Loucy (cell line): Measurements from ENCODE around the gene AKAIN1.

Source experiments
- H2AFZ ChIP-seq: fragments of 200-600 bp; sonication (generic); 2 replicates; pipeline ENCODE4 v1.6.0; 2016; ENCODE audit warnings: antibody characterized with exemption, mild to moderate bottlenecking, low read length, moderate library complexity
- H3F3A ChIP-seq: fragments of 200-600 bp; 2 replicates; pipeline ENCODE4 v1.6.0; 2016; ENCODE audit warnings: antibody characterized with exemption, low read depth, mild to moderate bottlenecking
- H3K27me3 ChIP-seq: fragments of 200-600 bp; sonication (generic); 2 replicates; pipeline ENCODE4 v1.6.1; 2014; ENCODE audit warnings: low read length, mild to moderate bottlenecking; ENCODE audit not compliant: insufficient read depth, poor library complexity, severe bottlenecking
- H3K36me3 ChIP-seq: fragments of 200-600 bp; sonication (generic); 2 replicates; pipeline ENCODE4 v1.6.1; 2016; ENCODE audit warnings: low read length; ENCODE audit not compliant: insufficient read depth
- H3K4me1 ChIP-seq: fragments of 200-600 bp; sonication (generic); 2 replicates; pipeline ENCODE4 v1.5.1; 2014; ENCODE audit warnings: low read length, mild to moderate bottlenecking; ENCODE audit not compliant: insufficient read depth, poor library complexity, severe bottlenecking
- H3K4me2 ChIP-seq: fragments of 200-600 bp; sonication (generic); 2 replicates; pipeline ENCODE4 v1.6.0; 2014; ENCODE audit warnings: antibody characterized with exemption, low read length, low read depth, mild to moderate bottlenecking; ENCODE audit not compliant: poor library complexity, severe bottlenecking
- H3K4me3 ChIP-seq: fragments of 200-600 bp; sonication (generic); 2 replicates; pipeline ENCODE4 v1.5.1; 2014; ENCODE audit warnings: low read length, mild to moderate bottlenecking, mixed read lengths; ENCODE audit not compliant: poor library complexity, severe bottlenecking
- H3K79me2 ChIP-seq: fragments of 200-600 bp; sonication (generic); 2 replicates; pipeline ENCODE4 v1.6.1; 2014; ENCODE audit warnings: low read length; ENCODE audit not compliant: insufficient read depth
- H3K9ac ChIP-seq: fragments of 200-600 bp; sonication (generic); 2 replicates; pipeline ENCODE4 v1.6.0; 2014; ENCODE audit warnings: mild to moderate bottlenecking, low read depth, low read length, moderate library complexity; ENCODE audit not compliant: poor library complexity, severe bottlenecking
- H3K9me2 ChIP-seq: fragments of 200-600 bp; sonication (generic); replicated peaks from 2 replicates; pipeline ENCODE4 v1.6.1; 2016; ENCODE audit warnings: low read depth, low read length, mixed read lengths
- H3K9me3 ChIP-seq: fragments of 200-600 bp; sonication (generic); 2 replicates; pipeline ENCODE4 v1.6.1; 2014; ENCODE audit warnings: mild to moderate bottlenecking, antibody characterized with exemption, low read length, low read depth; ENCODE audit not compliant: insufficient read depth
- H4K20me1 ChIP-seq: fragments of 200-600 bp; sonication (generic); 2 replicates; pipeline ENCODE4 v1.6.0; 2014; ENCODE audit warnings: antibody characterized with exemption, low read length, mild to moderate bottlenecking; ENCODE audit not compliant: insufficient read depth, poor library complexity, severe bottlenecking
- CTCF ChIP-seq: fragments of 200-600 bp; sonication (generic); conservative IDR thresholded peaks from 2 replicates; pipeline ENCODE4 v1.5.1; 2014; ENCODE audit warnings: mild to moderate bottlenecking, antibody characterized with exemption, low read length
- EZH2phosphoT487 ChIP-seq: fragments of 200-600 bp; IDR thresholded peaks from 2 replicates; pipeline ENCODE4 v1.6.1; 2018; ENCODE audit warnings: antibody characterized with exemption, mild to moderate bottlenecking, moderate library complexity, borderline replicate concordance

Gene AKAIN1

GRCh38 chr18:5159080-5159479 lies 38.0 kb downstream of the AKAIN1 start:
- no peak overlapping the region for H2AFZ ChIP-seq
- no peak overlapping the region for H3K4me2 ChIP-seq
- no peak for TF ChIP-seq CTCF
- no peak for TF ChIP-seq EZH2phosphoT487

GRCh38 chr18:5158587-5158986 lies 38.5 kb downstream of the AKAIN1 start:
- no peak overlapping the region for H3K9ac ChIP-seq
- H3K9me2 ChIP-seq = no peaks in the 10 kb centered on the region
- H3F3A ChIP-seq = no peaks in the 10 kb centered on the region
- no peaks in the 10 kb centered on the region for H3K36me3 ChIP-seq
- H3K9me3 ChIP-seq = no peaks in the 10 kb centered on the region
- TF ChIP-seq EZH2phosphoT487 (no peak), CTCF (no peak)
- H3K79me2 ChIP-seq = no peaks in the 10 kb centered on the region
- H3K4me3 ChIP-seq = no peak overlapping the region
- no peak overlapping the region for H3K4me2 ChIP-seq
- H4K20me1 ChIP-seq = no peaks in the 10 kb centered on the region
- no peaks in the 10 kb centered on the region for H3K27me3 ChIP-seq
- no peaks in the 10 kb centered on the region for H3K4me1 ChIP-seq
- H2AFZ ChIP-seq = no peak overlapping the region

More at GRCh38 chr18:5159080-5159479, 38.0 kb downstream of the AKAIN1 start:
- H3K4me1 ChIP-seq = no peaks in the 10 kb centered on the region
- H3K36me3 ChIP-seq = no peaks in the 10 kb centered on the region
- no peaks in the 10 kb centered on the region for H3K79me2 ChIP-seq
- H3K9me2 ChIP-seq = no peaks in the 10 kb centered on the region
- H4K20me1 ChIP-seq = no peaks in the 10 kb centered on the region
- H3K9me3 ChIP-seq = no peaks in the 10 kb centered on the region
- no peaks in the 10 kb centered on the region for H3K27me3 ChIP-seq
- no peaks in the 10 kb centered on the region for H3F3A ChIP-seq
- no peak overlapping the region for H3K4me3 ChIP-seq
- H3K9ac ChIP-seq = no peak overlapping the region

GRCh38 chr18:5158172-5158571 lies 38.9 kb downstream of the AKAIN1 start:
- TF ChIP-seq CTCF (no peak), EZH2phosphoT487 (no peak)
- Histone ChIP-seq H3K9me3 (no peaks in the 10 kb centered on the region; the same call in 1 of the 2 replicates), H3K4me2 (no peak overlapping the region), H3K79me2 (no peaks in the 10 kb centered on the region), H3K27me3 (no peaks in the 10 kb centered on the region), H2AFZ (no peak overlapping the region), H3F3A (no peaks in the 10 kb centered on the region), H3K9ac (no peak overlapping the region), H3K4me1 (no peaks in the 10 kb centered on the region), H3K9me2 (no peaks in the 10 kb centered on the region), H3K36me3 (no peaks in the 10 kb centered on the region), H4K20me1 (no peaks in the 10 kb centered on the region), H3K4me3 (no peak overlapping the region)
